Measurements from ENCODE around the gene CSNK1D.

DNA sequence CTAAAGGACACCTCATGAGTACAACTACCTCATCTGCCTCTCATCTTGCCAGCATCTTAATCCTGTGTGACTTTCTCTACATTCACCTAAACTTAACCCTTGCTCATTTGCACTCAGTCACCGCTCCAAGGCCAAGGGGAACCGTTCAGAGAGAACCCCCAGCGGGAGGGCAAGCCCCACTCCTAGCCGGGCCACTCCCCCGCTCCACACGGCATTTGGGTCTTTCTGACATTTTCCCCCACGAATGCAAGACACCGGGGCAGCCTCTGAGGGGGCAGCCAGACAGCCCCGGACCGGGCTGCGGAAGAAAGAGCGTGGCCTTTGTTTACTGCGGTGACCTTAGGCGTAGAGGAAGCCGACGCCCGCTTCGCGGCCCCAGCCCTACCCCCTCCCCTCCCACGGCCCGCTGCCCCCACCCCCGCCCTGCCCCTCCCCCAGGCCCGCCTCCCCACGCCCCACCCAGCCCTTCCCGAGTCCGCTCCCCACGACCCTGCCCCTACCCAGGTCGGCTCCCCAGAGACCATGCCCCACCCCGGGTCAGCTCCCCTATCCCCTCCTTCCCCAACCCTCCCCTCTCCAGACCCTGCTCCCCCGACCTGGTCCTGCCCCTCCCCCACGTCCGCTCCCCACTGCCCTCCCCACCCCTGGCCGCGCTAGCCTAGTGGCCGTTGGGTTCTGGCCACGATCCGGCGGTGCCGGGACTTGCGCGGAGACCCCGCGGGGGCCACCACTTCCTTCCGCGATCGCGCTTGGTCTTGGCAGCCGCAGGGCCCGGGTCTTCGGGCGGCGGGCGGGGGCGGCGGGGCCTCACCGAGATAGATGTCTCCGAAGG is 789 bp downstream of the CSNK1D start:
- TF ChIP-seq, protein P1, sequence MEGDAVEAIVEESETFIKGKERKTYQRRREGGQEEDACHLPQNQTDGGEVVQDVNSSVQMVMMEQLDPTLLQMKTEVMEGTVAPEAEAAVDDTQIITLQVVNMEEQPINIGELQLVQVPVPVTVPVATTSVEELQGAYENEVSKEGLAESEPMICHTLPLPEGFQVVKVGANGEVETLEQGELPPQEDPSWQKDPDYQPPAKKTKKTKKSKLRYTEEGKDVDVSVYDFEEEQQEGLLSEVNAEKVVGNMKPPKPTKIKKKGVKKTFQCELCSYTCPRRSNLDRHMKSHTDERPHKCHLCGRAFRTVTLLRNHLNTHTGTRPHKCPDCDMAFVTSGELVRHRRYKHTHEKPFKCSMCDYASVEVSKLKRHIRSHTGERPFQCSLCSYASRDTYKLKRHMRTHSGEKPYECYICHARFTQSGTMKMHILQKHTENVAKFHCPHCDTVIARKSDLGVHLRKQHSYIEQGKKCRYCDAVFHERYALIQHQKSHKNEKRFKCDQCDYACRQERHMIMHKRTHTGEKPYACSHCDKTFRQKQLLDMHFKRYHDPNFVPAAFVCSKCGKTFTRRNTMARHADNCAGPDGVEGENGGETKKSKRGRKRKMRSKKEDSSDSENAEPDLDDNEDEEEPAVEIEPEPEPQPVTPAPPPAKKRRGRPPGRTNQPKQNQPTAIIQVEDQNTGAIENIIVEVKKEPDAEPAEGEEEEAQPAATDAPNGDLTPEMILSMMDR (IDR thresholded peaks at IDR 0.05) = no peak
- no peak for TF ChIP-seq POLR2A (IDR thresholded peaks at IDR 0.05)

Measured in adrenal gland (tissue), 5 donors.